ENCODE measurements around the gene NUDT3. TPM values are rescaled to one million over a fixed set of nuclear protein-coding genes. Genes with fewer than 3 reads are reported as not detected.

The NUDT3 gene
- total and polyA plus RNA-seq, 9 of the 15 experiments (the other 6 are each of a cell fraction or from before 2014, with no cell fraction given): 5.4 to 81.2 (median 56.4) TPM

- TF ChIP-seq ZBTB40 (IDR thresholded peaks at IDR 0.05): no peak
- no peak for TF ChIP-seq ZBTB40 (CRISPR knock-in tag; IDR thresholded peaks at IDR 0.05)
- no peak for TF ChIP-seq PTRF (tag; IDR thresholded peaks at IDR 0.05)
- TF ChIP-seq XRCC3 (IDR thresholded peaks at IDR 0.05): no peak
- TF ChIP-seq ETV1 (tag; conservative IDR thresholded peaks at IDR 0.05; ENCODE audit: low read depth): no peak
- TF ChIP-seq GTF3C2 (IDR thresholded peaks at IDR 0.05; ENCODE audit: borderline replicate concordance, extremely low read depth, insufficient read length): no peak
- TF ChIP-seq, protein P1, sequence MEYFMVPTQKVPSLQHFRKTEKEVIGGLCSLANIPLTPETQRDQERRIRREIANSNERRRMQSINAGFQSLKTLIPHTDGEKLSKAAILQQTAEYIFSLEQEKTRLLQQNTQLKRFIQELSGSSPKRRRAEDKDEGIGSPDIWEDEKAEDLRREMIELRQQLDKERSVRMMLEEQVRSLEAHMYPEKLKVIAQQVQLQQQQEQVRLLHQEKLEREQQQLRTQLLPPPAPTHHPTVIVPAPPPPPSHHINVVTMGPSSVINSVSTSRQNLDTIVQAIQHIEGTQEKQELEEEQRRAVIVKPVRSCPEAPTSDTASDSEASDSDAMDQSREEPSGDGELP (CRISPR knock-in tag; IDR thresholded peaks at IDR 0.05; ENCODE audit: borderline replicate concordance): peak; percentile 70
- no peak for TF ChIP-seq KHSRP (IDR thresholded peaks at IDR 0.05)
- no peak for TF ChIP-seq PHF8 (IDR thresholded peaks at IDR 0.05; ENCODE audit: borderline replicate concordance, low read length)
- peak; percentile 69; the same call in 1 of the 2 replicates for TF ChIP-seq SMC3 (conservative IDR thresholded peaks at IDR 0.05; ENCODE audit: insufficient read depth, low read depth, low read length)
- no peak for TF ChIP-seq EZH2 (IDR thresholded peaks at IDR 0.05; ENCODE audit: borderline replicate concordance, low read depth, low read length)
- TF ChIP-seq SRF (CRISPR knock-in tag; IDR thresholded peaks at IDR 0.05): peak in 1 of 2 experiments; percentile 5; a peak in 1 of 4 replicates
These were observed 145.7 kb downstream of the NUDT3 start (continued) for GRCh38 chr6:34246563-34247391.
